ENCODE results near the gene PLPPR2.
"Not testable (repeated sequence)": the region's sequence is repeated elsewhere in the genome, so short reads cannot be mapped to it uniquely, and the experiment has no call there.

PLPPR2 gene

GRCh38 chr19:11373166-11373884 is 18.1 kb downstream of the PLPPR2 start:
- peak; percentile 13 for DNase-seq

- DNase-seq = no peak
Measured at GRCh38 chr19:11373885-11374432, 18.7 kb downstream of the PLPPR2 start.

- DNase-seq = peak; percentile 99
Measured at GRCh38 chr19:11374433-11375142, 19.4 kb downstream of the PLPPR2 start, which contains the start of gene SWSAP1. TSS of gene SWSAP1 (plus strand) at chr19:11374666. CDS start at chr19:11374681, 15 bp downstream.

GRCh38 chr19:11375143-11375948 is 20.1 kb downstream of the PLPPR2 start:
- DNase-seq = no peak

DNA sequence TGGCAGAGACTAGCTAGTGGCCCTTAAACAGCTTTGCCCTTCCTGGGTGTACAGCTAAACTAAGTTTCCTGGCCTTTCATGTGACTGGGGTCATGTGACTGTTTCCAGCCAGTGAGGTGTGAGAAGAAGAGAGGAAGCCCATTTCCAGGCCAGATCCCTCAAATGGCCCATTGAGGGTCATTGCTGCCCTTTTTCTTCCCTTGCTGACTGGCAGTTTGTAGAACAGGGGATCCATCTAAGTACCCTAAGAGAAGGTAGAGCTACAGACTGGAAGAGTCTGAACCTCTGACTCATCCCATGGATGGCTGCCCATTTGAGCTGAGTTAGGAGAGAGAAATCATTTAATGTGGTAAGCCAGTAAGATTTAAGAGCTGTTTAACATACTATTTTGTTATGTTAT is 22.0 kb downstream of the PLPPR2 start:
- DNase-seq = peak; percentile 96

DNA sequence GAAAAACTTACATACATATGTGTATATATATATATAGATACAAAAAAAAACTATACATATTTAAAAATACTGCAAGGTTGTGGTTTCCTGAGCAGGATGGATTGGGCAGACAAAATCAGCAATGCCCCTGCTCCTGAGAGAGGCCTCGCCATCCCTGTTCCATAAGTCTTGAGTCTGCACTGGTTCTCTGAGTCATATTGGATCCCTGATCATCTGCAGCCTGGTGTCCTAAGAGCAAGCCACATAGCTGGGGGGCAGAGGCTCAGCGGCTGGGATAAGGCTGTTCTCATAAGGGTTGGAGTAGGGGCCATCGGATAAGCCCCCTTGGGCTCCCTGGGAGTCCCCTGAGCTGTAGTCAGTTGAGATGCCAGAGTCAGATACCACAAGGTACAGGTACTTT is 22.5 kb downstream of the PLPPR2 start:
- DNase-seq = peak; percentile 38

DNA sequence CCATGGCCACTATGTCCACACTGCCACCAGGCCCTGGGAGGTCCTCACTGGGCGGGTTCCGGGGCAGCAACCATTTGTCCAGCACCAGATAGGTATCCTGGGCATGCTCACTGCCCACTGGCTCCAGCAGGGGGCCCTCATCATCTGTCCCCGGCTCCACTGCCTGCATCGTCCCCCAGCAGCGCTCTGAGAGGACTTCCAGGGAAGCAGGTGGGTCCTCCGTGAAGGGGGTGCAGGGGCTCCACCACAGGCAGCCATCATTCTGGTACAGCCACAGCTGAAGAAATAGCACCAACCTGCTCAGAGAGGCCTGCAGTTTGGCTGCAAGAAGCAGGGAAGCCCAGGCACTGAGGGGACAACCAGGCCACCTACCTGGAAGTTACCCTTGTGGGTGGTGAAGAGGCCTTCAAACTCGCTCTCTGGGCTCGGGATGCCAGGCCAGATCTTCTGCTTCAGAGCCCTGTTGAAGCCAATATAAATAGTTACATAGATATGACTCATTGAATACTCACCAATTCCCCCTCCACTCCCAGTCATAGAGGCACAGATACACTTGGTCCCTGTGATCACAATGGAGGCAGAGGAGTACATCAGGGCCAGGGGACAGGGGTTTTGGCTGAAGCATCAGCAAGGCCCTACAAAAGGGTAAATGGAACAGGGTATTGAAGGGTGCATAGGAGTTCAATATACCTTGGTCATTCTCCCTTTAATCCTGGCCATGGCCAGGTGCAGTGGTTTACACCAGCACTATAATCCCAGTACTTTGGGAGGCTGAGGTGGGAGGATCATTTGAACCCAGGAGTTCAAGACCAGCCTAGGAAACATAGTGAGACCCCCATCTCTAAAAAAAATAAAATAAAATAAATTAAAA is 23.3 kb downstream of the PLPPR2 start:
- DNase-seq = peak; percentile 73

- DNase-seq = not testable (repeated sequence)
Measured at GRCh38 chr19:11379269-11379845, 24.1 kb downstream of the PLPPR2 start.

- no peak for DNase-seq
Measured at GRCh38 chr19:11379857-11380350, 24.7 kb downstream of the PLPPR2 start.

- peak; percentile 95 for DNase-seq
Measured at GRCh38 chr19:11380653-11381537, 25.7 kb downstream of the PLPPR2 start.

- DNase-seq = no peak
Measured at GRCh38 chr19:11382898-11383705, 27.9 kb downstream of the PLPPR2 start.

DNA sequence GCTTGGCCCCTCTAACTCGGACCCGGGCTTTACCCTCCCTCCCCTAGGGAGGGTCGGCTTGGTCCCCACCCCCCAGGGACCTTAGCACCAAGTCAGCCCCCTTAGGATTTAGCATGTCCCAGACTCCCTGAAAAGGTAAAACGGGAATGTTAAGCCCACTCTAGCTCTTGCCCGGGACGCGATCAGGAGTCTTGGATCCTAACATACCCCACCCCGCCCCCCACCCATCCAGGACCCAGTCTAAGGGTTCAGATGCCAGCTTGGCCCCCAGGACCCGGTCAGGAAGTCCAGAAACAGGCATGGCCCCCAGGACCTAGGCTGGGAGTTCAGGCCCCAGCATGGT is 28.4 kb downstream of the PLPPR2 start:
- no peak for DNase-seq

DNA sequence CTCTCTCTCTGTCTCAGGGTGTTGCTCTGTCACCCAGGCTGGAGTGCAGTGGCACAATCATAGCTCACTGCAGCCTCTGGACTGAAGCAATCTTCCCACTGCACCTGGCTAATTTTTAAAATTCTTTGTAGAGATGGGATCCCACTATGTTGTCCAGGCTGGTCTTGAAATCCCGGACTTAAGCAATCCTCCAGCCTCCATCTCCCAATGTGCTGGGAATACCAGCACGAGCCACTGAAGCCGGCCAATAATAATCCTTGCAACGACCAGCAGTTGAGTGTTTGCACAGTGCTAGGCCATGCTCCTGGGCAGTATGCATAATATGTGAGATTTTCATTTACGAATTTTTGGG is 29.5 kb downstream of the PLPPR2 start:
- DNase-seq = no peak

DNA sequence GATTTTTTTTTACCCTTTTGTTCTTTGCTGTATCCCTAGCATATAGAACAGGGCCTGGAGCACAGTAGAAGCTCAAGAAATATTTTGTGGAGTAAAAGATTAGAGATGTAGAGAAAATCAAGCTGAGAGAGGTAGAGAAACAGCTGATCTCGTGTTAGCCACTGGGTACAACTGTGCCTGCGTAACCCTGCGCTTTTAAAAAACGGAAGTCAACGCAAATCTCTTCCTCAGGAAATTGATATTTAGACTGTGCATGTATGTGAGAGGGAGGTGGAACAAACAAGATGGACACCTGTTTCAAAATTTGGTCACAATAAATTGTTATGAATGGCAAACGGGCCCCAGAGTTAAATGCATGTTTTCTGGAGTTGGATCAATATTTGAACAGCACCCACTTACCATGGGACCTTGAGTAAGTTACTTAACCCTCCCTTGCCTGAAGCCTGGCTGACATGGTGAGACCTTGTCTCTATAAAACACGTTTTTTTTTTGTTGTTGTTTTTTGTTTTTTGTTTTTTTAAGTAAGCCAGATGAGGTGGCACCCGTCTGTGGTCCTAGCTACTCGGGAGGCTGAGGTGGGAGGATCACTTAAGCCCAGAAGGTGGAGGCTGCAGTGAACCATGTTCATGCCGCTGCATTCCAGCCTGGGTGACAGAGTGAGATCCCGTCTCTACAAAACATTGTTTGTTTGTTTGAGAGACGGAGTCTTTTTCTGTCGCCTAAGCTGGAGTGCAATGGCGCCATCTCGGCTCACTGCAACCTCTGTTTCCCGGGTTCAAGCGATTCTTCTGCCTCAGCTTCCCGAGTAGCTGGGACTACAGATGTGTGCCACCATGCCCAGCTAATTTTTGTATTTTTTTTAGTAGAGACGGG is 32.2 kb downstream of the PLPPR2 start:
- no peak for DNase-seq

DNA sequence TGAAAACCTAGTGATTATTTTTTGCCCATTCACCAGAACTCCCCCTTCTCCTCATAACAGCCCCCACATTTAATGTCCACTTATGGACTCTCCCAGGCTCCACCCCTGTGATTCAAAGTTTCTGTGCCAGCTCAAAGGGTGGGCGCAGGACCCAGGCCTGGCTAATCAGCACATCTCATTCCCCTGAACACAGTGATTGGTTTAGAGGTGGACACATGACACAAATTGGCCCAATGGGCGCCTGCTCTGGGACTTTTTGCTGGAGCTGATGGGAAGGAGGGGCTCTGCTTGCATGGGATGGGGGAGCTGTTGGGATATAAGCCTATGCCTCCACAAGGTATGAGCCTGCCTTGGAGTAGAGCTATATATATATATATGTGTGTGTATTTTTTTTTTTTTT is 35.1 kb downstream of the PLPPR2 start:
- DNase-seq = no peak

GRCh38 chr19:11390933-11391680 is 35.9 kb downstream of the PLPPR2 start:
- DNase-seq = no peak

- DNase-seq = no peak
Measured at GRCh38 chr19:11397089-11397610, 41.9 kb downstream of the PLPPR2 start.

DNA sequence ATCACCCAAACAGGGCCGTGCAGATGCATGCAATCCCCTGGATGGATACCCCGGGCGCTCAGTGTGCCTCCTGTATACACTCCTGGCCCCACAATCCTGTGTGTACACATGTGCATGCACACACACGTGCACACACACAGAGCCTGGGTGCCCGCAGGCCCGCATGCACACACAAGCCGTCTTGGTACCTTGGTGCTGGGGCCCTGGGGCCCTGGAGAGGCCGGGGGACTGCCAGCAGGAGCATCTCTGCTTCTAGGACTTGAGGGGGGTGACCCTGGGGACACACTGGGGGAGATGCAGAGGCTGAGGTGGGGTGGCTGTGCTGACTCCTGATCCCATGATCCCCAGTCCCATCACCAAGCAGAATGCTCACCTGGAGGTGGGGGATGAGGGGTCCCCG is 44.4 kb downstream of the PLPPR2 start:
- DNase-seq = no peak
